NCI-H748 (cell line): ENCODE results near the gene PACSIN2.
"Not testable (repeated sequence)": the region's sequence is repeated elsewhere in the genome, so short reads cannot be mapped to it uniquely, and the experiment has no call there.

Experiments
- DNase-seq: peaks from one replicate; lab custom pipeline; 2025; ENCODE audit not compliant: unreplicated experiment; lab: John Stamatoyannopoulos, UW

PACSIN2 gene

DNA sequence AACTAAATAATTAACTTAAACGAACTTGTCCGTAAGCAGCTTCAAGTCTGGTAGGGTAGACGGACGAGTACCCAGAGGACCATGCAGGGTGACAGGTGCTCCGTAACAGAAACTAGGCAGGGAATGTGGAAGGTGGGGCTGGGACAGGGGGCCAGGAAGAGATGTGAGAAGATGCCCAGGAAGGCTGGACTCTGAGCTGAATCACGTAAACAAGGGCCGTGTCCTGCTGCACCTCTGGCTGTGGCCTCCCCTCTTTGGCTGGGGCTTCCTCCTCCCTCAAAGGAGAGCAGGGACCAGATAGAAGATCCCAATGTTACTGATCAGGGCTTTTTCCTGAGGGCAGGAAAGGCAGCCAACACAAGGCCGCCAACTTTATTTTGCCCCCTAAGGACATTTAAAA is 47.9 kb downstream of the PACSIN2 start:
- no peak for DNase-seq

DNA sequence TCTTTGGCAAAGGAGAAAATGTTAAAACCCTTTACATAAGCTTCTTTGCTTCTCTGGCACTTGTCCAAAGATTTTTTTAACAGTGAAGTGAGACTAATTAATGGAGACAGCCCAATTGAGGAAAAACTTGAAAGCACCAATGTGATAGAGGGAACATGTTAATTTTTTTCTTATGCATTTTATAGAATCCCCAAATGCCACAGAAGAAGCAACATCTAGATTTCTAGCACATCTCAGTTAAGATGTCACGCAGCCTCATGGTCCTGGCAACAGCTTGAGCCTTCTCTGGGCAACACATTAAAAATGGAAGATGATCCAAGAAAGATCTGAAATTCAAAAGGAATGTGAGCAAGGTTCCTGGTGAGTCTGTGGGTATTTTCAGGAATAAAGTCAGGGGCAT is 48.5 kb downstream of the PACSIN2 start:
- no peak for DNase-seq

DNA sequence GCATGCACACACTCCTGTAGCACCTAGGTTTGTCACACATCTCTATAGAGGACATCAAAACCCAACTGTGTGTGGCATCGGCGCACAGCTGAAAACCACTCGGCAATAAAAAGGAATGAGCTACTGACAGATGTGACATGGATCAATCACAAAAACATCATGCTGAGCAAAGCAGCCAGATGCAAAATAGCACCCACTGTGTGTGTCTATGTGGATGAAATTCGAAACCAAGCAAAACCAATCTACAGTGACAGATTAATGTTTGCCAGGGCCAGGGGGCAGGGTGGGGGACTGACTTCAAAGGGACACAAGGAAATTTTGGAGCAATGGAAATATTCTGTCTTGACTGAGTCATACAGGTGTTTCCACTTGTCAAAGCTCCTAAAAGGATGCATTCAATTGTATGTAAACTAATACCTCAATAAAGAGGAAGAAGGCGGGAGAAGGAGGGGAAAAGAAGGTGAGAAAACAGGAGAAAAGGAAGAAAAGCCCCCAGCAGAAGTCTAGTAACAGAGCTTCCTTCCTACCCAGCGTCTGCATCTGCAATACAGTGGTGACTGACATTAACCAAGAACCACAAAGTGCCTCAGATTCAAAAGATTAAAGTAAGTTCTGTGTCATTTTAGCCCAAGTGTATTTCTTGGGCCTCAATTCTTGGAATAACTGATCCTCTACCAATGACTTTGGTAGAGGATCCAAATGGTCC is 49.8 kb downstream of the PACSIN2 start:
- DNase-seq: peak; percentile 93

DNA sequence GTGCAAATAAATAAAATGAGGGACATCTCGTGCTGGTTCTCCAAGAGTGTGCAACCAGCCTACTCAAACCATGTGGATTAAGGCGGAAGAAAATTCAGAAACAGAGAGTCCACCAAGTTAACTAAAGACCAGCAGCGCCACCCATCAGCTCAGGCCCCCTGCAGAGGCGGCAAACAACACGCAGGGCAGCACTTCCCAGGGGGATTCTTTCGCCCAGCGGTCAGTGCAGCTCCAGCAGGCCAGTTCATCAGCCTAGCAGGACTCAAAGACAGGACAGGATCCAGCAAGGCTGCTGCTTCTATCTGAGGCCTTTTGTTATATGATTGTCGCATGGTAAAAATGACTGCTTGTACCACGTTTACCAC is 51.7 kb downstream of the PACSIN2 start:
- no peak for DNase-seq

DNA sequence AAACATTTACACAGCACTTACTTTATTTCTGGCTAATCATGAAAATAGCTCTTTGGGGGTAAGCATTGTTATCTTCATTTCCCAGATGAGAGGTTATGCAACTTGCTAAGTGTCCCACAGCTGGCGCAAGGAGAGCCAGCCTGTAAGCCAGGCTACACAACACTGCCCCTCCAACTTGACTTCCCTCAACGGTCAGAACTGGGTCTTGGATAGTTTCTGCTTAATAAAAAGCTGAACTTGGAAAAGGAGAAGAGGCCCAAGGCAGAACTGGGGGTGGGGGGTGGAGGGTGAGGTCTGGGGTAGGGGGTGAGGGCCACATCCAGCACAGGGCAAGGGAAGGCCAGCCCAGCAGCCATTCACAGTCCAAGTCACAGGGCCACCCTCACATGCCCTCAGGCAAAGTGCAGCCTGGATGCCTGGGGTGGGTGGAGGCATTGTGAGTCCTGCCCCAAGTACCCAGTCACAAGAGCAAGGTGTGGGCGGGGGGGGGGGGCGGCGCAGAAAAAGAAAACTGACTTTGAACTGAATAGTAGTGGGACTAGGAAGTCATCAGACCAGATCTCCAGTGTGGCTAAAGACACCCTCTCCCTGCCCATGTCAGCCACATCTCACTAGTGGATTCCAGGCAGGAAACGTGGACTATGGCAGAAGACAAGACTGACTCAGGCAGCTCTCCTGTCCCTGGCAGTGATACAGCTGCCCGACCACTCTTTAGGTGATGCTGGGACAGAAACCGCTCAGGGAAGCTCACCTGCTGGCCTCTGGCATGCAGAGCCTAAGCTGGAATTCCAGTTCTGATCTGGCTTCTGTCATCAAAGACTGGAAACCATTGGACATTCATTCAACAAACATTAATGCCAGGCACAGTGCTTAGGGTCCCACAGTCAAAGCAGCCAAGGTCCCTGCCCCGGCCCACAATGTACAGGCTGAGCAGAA is 52.4 kb downstream of the PACSIN2 start:
- no peak for DNase-seq

DNA sequence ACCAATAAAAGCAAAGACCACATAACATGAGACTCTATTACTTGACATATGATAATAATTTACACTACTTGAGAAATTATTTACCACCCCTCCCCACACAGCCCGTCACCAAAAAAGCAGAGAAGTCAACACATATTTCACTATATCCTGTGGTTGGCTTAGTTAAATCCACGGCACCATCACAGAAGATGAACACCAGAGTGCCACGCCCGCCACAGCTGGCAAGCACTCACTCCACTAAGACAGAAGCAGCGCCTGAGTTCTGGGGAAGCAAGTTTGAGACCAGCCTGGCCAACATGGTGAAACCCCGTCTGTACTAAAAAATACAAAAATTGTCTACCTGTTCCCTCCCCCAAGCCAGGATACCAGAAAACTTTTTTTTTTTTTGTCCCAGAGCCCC is 53.1 kb downstream of the PACSIN2 start:
- peak; percentile 15 for DNase-seq

DNA sequence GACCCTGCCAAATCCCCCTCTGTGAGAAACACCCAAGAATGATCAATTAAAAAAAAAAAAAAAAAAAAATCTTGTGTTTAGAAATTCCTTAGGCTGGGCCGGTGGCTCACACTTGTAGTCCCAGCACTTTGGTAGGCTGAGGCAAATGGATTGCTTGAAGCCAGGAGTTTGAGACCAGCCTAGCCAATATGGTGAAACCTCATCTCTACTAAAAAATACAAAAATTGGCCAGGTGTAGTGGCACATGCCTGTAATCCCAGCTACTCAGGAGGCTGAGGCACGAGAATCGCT is 53.6 kb downstream of the PACSIN2 start:
- DNase-seq: not testable (repeated sequence)

DNA sequence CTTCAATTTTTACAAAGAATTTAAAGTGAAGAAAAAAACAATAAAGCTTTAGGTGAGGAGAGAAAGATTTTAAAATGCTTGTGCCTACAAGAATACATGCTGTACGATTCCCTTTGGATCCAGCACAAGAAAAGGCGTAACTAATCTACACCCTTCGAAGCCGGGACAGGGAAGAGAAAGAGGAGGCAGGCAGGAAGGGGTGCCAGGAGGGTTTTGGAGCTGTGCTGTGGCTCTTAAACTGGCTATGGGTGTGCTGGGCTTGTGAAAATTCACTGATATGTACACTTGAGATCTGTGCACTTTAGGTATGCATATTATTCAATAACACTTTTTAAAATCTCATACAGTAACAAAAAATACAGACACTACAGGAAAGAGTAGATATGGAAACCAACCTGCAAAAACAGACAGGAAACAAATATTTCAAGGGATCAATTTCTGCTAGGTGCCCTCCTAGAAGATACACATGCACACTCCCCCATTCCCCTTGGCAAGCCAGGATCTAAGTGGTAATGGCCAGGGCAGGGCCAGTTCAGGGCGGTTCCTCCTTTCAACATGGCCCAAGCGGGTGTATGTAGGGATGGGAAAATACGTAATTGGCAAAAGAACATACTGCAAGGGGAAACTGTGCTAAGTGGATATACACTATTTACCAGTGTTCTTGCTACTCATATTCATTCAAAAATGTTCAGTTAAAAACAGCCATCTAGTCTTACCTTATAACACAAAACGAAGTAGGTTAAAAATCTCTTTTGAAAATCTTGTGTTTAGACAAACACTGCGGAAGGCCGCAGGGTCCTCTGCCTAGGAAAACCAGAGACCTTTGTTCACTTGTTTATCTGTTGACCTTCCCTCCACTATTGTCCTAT is 54.2 kb downstream of the PACSIN2 start:
- DNase-seq: no peak

DNA sequence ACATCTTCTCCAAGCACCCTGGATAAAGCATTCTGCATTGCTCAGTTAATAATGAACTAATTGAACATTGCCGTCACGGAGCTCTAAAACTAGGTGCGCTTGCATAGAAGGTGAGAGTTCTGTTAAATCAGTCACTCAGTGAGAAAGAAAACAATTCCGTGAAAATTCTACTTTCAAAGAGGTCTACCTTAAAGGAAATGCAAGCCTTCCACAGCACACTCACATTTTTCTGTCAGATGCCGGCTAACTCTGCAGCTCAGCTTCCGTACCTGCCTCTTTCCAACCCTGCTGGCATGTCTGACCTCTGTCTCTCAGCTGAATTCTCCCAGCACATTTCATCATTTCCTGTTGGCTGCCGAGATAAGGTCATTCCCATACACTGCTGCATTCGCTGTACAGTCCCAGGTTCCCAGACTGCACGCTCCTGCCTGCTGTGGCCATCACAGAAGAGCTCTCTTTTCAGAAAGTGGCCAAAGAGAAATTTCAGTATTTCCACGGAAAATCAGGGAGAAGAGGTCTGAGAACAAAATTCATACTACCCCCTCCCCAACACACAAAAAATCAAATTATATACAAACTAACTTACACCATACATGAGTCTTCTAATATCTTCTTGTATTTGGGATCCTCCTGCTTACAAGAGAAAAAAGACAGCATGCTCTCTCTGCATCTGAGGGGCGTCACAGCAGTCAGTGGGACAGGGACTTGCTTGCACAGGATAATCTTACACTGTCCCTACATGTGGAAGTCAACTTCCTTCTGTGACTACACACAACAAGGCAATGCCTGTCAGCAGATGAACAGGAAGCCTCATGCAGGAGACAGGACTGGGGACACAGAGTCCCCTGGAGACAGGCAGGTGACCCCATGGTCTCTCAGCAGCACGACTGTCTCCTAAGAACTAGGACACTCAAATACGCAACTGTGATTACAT is 55.1 kb downstream of the PACSIN2 start:
- DNase-seq: no peak

DNA sequence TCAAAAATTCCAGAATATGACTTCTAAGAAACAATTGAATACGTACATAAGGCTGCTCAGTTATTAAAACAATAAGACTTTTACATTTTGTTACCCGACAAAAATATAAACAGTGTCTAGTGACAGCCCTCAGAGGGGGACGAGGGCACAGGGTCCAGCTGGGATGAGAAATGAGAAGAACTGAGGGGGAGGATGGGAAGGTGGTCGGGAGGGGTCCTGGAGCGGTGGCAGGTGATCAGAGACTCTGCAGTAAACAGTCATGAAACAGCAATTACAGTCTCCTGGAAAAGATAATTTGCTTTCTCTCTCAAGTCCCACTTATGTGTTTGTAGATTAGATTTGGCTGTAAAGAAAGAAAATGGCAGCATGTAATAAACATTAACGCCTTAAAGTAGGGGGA is 56.0 kb downstream of the PACSIN2 start:
- no peak for DNase-seq

DNA sequence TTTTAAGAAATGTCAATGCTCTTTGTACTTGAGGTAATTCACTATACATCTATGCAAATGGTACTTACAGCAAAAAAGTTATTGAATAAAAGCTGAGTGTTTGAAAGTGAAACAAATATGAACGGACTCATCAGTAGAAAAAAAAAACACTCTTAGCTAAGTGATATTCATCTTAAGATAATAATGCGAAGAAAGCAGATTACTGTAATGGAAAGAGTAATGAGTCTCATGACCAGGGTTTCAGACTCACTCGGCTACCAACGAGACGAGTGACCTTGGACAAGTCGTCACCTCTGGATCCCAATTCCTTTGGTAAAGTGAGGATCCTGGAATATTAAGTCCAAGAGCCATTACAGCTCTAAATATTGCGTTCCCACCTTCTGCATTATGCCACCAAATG is 57.0 kb downstream of the PACSIN2 start:
- no peak for DNase-seq

DNA sequence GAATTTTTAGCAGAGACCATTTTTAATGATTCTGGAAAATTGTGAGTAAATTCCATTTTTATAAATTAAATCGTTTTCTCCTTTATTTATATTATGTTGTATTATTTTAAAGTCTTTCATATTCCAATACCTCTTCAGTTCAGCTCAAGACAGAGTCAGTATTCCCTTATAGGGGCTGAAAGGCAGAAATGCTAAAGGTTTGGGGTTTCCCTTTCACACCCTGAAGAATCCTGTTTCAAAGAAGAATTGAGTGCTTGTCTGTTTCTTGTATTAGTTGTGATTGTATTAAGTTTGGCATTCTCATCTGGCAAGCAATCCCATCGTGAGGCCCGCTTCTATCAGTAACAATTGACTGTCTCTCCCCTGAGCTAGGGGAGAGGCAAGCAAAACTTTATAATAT is 57.4 kb downstream of the PACSIN2 start:
- DNase-seq: no peak

DNA sequence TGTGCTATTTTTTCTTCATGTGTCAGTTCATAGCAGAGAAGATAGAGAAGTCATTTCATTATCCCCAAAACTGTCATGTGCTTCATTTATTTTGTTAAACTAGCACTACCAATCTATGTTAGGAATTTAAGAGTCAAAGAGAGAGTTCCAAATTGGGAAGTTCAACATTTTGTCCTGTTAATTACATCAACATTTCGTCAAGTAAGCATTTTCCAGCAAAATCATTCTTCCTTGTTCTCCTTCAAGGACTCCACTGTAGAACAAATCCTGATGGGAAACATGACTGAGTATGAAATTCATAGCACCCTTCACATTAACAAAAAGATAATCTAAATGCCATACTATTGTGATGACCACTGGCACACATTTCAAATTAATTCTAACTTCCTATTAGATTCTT is 59.1 kb downstream of the PACSIN2 start:
- DNase-seq: no peak

DNA sequence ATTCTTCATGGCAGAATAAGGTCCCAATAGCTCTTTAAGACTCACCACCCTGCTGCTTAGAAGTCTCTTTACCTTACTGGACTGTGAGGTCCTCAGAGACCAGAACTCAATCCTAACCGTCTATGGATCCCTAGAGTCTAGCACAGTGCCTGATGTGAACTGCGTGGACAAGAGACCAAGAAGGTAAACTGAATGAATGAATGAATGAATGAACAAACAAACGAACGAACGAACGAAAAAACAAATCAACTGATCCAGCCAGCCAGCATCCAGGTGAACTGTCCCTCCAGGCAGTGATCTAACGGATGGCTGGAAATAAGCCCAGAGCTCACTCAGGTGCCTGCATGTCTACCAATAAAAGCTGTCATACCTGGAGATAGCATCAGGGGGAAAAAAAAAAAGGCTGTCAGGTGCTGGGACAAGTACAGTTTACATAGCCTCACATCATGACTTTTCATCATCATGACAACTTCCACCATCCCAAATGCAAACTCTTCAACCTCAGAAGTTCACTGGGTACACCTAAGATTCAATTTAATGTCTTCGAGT is 59.8 kb downstream of the PACSIN2 start:
- no peak for DNase-seq

DNA sequence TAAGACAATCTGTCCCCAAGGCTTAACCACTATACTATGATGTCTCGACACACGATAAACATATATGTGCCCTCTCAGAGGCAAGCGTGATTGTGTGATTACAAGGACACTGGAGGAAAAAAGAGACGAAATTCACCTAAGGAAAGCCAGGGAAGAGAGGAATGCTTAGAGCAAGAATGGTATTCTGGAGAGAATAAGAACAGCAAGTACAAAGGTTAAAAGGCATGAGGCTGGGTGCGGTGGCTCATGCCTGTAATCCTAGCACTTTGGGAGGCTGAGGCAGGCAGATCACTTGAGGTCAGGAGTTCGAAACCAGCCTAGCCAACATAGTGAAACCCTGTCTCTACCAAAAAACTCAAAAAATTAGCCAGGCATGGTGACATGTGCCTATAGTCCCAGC is 61.2 kb downstream of the PACSIN2 start:
- not testable (repeated sequence) for DNase-seq

DNA sequence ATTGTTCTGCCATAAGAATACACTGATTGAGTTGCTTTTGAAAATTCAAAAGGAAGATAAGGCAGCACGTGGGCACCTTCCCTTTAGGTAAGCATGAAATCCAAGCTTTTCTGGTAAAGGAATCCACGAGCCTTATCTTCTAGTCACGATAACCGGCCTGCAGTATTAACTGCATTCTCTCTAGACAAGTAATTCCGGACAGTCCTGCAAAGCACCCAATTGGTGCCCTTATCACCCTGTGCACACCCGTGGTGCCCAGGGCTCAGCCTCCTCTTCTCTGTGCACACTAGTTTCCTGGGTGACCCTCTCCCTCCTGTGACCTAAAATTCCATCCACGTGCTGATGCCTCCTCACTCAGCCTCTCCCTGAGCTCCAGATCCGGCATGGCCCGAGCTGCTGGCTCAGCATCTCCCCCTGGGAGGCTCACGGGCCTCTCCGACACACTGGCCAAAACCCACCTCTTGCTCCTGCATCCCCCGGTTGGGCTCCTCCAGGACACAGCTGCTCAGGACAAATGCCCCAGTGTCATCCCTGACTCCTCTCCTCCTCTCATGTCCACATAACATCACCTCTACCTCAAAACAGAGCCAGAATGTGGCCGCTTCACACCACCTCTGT is 63.7 kb downstream of the PACSIN2 start:
- no peak for DNase-seq

DNA sequence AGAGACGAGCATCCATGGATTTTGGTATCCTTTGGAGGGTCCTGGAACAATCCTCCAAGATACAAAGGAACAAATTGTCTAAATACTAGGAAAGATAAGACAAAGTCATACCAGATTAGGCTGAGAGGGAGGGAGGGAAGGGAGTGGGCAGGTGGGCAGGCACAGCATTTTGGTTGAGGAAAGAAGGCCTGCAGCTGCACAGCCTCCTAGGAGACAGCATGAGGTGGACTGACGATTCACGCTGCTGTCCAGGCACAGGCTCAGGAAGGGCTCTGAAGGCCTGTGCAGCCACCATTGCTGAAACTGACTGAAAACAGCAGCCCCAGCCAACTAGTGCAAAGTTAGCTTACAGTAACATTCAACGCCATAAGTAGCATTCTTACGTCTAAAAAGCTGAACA is 64.7 kb downstream of the PACSIN2 start:
- DNase-seq: no peak

DNA sequence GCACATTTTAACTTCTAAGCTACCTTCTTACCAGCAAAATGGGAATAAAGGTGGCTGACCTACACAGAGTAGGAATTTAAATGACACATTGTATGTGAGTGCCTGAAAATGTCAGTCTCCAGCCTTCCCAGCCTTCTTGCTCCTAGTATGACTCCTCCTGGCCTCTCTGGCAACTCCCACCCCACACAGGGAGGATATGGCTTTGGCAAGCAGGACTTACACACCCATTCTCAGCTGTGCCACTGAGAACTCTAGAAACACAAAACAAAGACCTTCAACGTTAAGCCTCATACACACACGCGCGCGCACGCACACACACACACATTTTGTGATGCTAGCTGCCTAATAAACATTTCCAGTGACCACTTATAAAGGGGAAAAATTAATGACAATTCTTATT is 65.8 kb downstream of the PACSIN2 start:
- no peak for DNase-seq

DNA sequence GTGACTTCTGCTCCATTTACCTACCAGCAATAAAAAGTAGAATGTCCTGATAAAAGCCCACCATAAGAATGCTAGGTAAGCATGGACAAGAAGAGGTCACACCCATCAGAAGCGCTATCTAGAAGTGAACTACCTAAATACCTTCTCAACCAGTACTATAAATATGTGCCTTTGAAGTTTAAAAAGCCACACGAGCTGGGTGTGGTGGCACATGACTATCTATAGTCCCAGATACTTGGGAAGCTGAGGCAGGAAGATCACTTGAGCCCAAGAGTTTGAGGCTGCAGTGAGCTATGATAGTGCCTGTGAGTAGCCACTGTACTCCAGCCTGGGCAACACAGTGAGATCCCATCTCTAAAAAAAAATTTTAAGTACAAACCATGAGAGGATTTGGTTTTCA is 66.7 kb downstream of the PACSIN2 start:
- no peak for DNase-seq
